Femur (tissue), 1 donor: ENCODE data around the gene USP3.
"Not testable (repeated sequence)": the region's sequence is repeated elsewhere in the genome, so short reads cannot be mapped to it uniquely, and the experiment has no call there.

Experiments
- DNase-seq: peaks from one replicate; pipeline ENCODE4 v3.0.0-alpha.2; 2017

The USP3 gene

GRCh38 chr15:63620760-63621159 is 116.4 kb downstream of the USP3 start:
- DNase-seq, result not testable (repeated sequence)

GRCh38 chr15:63623232-63623969 is 119.0 kb downstream of the USP3 start:
- DNase-seq, result no peak

- no peak for DNase-seq
These were observed 122.6 kb downstream of the USP3 start for GRCh38 chr15:63626955-63627354.

- no peak for DNase-seq
These were observed 123.9 kb downstream of the USP3 start for GRCh38 chr15:63628123-63628822.

GRCh38 chr15:63630036-63630751 is 125.8 kb downstream of the USP3 start:
- DNase-seq, result no peak

- no peak for DNase-seq
These were observed 128.9 kb downstream of the USP3 start for GRCh38 chr15:63633312-63633711.

- no peak for DNase-seq
These were observed 129.8 kb downstream of the USP3 start for GRCh38 chr15:63634154-63634553.

GRCh38 chr15:63636518-63637061 is 132.2 kb downstream of the USP3 start:
- DNase-seq, result no peak

- DNase-seq, result no peak
These were observed 134.4 kb downstream of the USP3 start for GRCh38 chr15:63638839-63639238.

GRCh38 chr15:63640146-63640545 is 135.8 kb downstream of the USP3 start:
- DNase-seq, result no peak
